ENCODE data around the gene ZBTB2. TPM values are rescaled to one million over a fixed set of nuclear protein-coding genes. Genes with fewer than 3 reads are reported as not detected.

The ZBTB2 gene
- total RNA-seq, 1 donor from 2014 or later: 14.0 TPM

DNA sequence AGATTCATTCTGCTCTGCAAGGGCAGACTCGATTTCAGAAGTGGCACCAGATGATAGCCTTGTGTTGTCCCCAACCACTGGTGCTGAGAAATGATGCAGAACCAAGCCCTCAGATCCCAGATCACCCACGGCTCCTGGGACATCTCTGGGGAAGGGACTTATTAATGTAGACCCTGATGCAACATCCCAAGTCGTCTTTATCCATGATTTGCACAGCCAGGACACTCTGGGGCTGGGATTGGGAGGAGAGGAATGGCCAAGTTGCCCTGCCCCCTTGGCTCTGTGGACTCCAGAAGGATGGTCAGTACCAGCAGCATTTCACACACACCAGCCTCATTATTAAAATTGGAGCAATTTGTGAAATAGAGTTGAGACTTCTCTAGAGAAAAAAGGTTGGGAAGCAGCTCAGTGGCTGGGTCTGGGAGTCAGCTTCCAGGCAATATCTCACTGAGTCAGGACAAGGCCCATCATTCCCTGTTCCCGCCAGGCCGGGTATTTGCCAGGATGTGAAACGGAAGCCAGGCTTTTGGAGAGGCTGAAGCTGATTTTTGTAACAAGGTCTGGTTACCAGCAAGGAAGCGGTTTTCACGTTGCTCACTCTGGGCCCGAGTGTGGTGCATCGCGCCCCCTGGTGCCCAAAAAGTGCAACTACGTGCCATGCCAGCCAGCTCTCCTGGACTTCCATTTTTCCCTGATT, 67.4 kb downstream of the ZBTB2 start:
- Histone ChIP-seq H3K4me3 (ENCODE audit: low read depth, low read length) (no peak overlapping the region), H3K36me3 (ENCODE audit: control insufficient read depth, insufficient read depth, low read length) (no peaks in the 10 kb centered on the region), H3K27me3 (ENCODE audit: control insufficient read depth, insufficient read depth, low read length) (no peaks in the 10 kb centered on the region)
- DNase-seq (ENCODE audit: low read depth): peak; percentile 63
- TF ChIP-seq, protein P1, sequence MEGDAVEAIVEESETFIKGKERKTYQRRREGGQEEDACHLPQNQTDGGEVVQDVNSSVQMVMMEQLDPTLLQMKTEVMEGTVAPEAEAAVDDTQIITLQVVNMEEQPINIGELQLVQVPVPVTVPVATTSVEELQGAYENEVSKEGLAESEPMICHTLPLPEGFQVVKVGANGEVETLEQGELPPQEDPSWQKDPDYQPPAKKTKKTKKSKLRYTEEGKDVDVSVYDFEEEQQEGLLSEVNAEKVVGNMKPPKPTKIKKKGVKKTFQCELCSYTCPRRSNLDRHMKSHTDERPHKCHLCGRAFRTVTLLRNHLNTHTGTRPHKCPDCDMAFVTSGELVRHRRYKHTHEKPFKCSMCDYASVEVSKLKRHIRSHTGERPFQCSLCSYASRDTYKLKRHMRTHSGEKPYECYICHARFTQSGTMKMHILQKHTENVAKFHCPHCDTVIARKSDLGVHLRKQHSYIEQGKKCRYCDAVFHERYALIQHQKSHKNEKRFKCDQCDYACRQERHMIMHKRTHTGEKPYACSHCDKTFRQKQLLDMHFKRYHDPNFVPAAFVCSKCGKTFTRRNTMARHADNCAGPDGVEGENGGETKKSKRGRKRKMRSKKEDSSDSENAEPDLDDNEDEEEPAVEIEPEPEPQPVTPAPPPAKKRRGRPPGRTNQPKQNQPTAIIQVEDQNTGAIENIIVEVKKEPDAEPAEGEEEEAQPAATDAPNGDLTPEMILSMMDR (IDR thresholded peaks at IDR 0.05; ENCODE audit: insufficient read depth, low read length, poor library complexity, severe bottlenecking): peak; percentile 93

DNA sequence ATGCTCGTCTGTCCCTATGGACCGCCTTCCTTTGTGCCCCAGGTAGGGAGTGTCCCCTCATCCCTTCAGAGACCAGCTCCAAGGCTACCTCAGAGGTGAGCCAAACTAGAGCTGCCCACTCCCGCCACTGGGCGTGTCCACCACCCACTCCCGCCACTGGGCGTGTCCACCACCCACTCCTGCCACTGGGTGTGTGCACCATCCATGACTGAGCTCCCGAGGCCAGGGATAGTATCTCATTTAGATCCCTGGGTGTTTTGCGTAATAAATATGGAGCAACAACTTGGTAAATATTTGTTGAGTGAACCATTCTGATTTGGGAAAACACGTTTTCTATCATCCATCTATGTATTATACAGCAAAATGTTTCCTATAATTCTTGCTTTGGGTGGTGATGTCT, 68.8 kb downstream of the ZBTB2 start:
- no peak for DNase-seq (ENCODE audit: low read depth)
- TF ChIP-seq, protein P1 (IDR thresholded peaks at IDR 0.05; ENCODE audit: insufficient read depth, low read length, poor library complexity, severe bottlenecking): no peak
- H3K27me3 ChIP-seq (ENCODE audit: control insufficient read depth, insufficient read depth, low read length): no peaks in the 10 kb centered on the region
- H3K4me3 ChIP-seq (ENCODE audit: low read depth, low read length): no peak overlapping the region
- no peaks in the 10 kb centered on the region for H3K36me3 ChIP-seq (ENCODE audit: control insufficient read depth, insufficient read depth, low read length)

DNA sequence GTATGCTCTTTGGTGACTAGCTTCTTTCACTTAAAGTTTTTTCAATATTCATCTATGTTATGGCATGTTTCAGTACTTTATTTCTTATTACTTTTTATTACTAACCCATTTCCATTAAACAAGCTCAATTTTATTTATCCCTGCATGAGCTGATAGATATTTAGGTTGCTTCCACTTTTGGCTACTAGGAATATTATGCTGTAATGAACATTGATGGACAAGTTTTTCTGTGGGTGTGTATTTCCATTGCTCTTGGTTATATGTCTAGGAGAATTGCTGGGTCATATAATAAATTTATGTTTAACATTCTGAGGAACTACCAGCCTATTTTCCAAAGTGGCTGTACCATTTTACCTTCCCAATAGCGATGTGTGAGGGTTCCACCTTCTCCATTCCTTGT, 69.9 kb downstream of the ZBTB2 start:
- no peak for DNase-seq (ENCODE audit: low read depth)
- no peaks in the 10 kb centered on the region for H3K36me3 ChIP-seq (ENCODE audit: control insufficient read depth, insufficient read depth, low read length)
- no peaks in the 10 kb centered on the region for H3K27me3 ChIP-seq (ENCODE audit: control insufficient read depth, insufficient read depth, low read length)
- TF ChIP-seq, protein P1 (IDR thresholded peaks at IDR 0.05; ENCODE audit: insufficient read depth, low read length, poor library complexity, severe bottlenecking): no peak
- no peak overlapping the region for H3K4me3 ChIP-seq (ENCODE audit: low read depth, low read length)

DNA sequence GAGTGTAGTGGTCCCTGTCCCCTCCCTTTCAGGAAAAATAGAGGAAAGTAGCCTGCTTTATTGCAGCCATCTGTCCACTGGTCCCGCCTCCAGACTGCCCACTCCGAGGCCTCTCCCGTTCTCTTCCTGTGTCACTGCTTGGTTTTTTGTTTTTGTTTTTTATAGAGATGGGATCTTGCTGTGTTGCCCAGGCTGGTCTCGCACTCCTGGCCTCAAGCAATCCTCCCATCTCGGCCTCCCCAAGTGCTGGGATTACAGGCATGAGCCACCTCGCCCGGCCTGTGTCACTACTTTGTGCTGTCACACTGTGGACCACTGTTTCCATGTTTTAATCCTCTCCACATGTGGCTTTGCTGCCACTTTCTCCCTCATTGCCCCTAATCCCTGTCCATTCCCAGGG, 71.2 kb downstream of the ZBTB2 start:
- H3K27me3 ChIP-seq (ENCODE audit: control insufficient read depth, insufficient read depth, low read length): no peaks in the 10 kb centered on the region
- DNase-seq (ENCODE audit: low read depth): no peak
- TF ChIP-seq, protein P1 (IDR thresholded peaks at IDR 0.05; ENCODE audit: insufficient read depth, low read length, poor library complexity, severe bottlenecking): no peak
- no peak overlapping the region for H3K4me3 ChIP-seq (ENCODE audit: low read depth, low read length)
- no peaks in the 10 kb centered on the region for H3K36me3 ChIP-seq (ENCODE audit: control insufficient read depth, insufficient read depth, low read length)

DNA sequence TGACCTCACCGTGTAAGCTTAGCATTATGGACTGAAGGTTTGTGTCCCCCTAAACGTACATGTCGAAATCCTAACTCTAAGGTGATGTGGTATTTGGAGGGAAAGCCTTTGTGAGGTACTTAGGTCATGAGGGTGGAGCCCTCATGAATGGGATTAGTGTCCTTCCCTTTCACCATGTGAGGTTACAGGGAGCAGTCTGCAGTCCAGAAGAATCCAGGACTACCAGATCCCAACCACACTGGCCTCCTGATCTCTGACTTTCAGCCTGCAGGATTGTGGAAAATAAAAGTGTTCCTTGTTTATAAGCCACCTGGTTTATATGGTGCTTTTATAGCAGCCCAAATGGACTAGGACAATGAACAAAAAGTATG, 73.4 kb downstream of the ZBTB2 start:
- H3K27me3 ChIP-seq (ENCODE audit: control insufficient read depth, insufficient read depth, low read length): no peaks in the 10 kb centered on the region
- DNase-seq (ENCODE audit: low read depth): no peak
- TF ChIP-seq, protein P1 (IDR thresholded peaks at IDR 0.05; ENCODE audit: insufficient read depth, low read length, poor library complexity, severe bottlenecking): no peak
- H3K4me3 ChIP-seq (ENCODE audit: low read depth, low read length): no peak overlapping the region
- H3K36me3 ChIP-seq (ENCODE audit: control insufficient read depth, insufficient read depth, low read length): no peaks in the 10 kb centered on the region

Data from kidney epithelial cell (primary cell).